GM18519 (cell line): ENCODE data around the gene IRF2BP2.

Experiments
- ATAC-seq: cut with Tn5 transposase; IDR thresholded peaks from one replicate; pipeline ENCODE4 v1.9.1; 2021; ENCODE audit warnings: mild to moderate bottlenecking, moderate library complexity; ENCODE audit not compliant: unreplicated experiment, low FRiP score

Gene IRF2BP2

GRCh38 chr1:234614081-234614489 is 4.1 kb upstream of the IRF2BP2 start:
- ATAC-seq, result no peak

- ATAC-seq, result no peak
Observed at GRCh38 chr1:234613128-234613875, 3.3 kb upstream of the IRF2BP2 start.

- peak; percentile 30 for ATAC-seq
Observed at GRCh38 chr1:234612352-234613127, 2.6 kb upstream of the IRF2BP2 start.

DNA sequence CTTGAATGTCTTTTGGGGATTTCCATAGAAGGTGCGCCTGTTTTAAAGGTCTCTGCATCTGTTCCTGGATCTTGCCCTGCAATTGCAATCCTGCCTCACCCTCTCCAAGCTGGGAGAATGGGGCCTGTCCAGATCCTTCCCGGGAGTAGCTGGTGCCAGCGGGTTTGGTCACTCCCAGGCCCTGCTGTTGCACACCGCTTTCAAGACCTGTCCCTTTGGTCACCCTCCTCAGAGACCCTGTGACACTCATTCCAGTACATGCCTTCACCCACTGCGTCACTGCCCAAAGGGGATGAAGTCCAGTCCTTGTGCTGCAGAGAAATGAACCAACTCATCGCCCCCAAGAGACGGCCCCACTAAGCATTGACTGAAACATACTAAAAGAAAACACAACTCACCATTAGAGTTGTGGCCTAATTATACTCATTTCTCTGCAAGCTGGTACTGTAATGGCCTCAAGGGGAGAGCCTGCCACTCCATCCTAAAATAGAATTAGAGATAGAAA is 1.9 kb upstream of the IRF2BP2 start:
- ATAC-seq, result no peak

DNA sequence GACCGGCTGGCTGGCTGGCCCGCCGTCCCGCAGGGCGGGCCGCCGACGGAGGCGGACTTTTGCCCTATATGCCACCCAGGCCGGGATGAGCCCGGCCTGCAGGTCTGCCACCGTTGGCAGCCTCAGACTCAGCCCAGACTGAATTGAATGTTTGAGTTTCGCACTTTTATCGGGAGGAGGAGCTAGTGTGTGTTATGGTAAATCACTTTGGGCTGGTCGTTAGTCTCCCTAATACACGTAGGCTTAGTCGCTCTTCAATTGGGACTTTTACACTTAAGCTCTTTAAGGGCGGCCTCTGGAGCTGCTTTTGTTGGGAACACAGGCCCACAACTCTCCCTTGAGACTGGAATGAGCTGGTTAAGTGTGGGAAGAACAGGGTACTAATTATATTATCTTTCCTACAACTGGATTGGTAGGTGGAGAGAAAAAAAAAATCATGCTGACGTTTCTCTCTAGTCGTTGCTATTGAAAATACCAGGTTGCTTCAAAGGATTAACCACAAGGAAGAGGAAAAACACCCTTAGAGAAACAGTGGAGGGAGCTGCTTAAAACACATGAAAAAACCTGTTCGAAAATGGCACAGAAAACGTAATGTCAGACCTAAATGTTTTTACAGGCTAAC is 1.4 kb upstream of the IRF2BP2 start:
- peak; percentile 7 for ATAC-seq

- peak; percentile 45 for ATAC-seq
Observed at GRCh38 chr1:234610666-234611224, 767 bp upstream of the IRF2BP2 start.

GRCh38 chr1:234609691-234610042 is 311 bp downstream of the IRF2BP2 start:
- ATAC-seq, result no peak

DNA sequence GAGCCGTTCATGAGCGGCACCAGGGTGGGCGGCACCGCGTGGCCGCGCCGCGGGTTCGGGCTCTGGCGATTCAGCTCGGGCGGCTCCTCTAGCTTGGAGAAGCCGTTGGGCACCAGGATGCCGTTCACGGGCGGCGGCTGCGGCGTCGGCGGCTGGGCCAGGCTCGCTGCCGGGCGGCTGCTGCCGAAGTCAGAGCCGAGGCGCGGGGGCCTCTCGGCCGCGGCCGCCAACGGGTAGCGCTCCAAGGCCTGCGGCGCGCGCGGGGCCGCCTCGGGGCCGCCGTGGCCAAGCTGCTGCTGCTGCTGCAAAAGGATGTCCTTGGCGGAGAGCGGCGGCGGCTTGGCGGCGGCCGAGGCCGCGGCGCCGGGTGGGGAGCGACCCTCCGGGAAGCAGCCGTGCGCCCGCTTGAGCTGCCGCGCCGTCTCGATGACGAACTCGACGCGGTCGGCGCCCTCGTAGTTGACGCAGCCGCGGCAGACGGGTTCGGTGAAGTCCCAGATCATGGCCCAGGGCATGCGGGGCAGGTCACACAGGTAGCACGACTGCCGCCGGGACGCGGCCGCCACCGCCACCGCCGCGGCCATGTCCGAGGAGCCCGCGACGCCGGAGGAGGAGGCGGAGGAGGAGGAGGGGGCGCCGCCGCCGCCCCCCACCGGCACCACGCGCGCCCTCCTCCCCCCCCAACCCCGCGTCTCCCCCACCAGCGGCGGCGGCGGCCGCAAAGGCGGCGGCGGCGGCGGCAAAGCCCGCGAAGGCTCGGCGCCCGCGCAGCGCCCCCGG is 877 bp downstream of the IRF2BP2 start:
- ATAC-seq, result no peak

DNA sequence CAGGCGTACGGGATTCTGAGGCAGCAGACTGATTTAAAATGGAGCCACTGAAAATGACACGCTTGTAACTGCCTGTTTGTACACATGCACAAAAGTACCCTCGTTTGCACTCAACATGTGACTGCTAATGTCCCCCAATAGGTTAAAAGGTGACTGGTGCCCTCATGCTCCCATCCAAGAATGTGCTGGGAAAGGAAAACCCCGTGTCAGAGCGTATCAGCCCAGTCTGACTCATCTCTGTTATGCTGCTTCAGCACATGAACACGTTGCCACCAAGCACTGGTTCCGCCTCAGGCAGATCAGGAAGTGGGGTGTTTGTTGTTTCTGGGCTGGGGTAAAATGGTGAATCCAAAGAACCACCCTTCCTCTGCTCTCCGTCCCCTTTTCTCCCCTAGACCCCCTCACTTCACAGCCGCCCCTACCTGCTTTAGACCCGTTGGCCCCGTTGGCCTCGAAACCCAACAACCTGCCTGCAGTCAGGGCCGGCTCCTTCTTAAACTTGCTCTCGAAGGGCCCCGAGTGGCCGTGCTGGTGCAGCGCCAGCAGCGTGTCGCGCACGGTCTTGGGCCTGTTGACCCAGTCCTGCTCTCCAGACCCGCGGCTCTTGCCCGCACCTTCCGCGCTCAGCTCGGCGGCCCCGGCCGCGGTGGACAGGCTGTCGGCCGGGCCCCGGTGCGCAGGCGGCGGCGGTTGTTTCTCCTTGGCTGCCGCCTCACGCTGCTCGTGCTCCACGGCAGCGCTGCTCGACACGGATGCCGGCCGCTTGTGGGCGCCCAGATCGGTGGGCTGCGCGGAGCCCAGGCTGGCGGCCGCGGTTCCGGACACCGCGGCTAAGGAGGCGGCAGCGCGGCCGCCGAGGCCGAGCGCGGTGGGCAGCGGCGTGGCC is 1.7 kb downstream of the IRF2BP2 start:
- ATAC-seq, result no peak

DNA sequence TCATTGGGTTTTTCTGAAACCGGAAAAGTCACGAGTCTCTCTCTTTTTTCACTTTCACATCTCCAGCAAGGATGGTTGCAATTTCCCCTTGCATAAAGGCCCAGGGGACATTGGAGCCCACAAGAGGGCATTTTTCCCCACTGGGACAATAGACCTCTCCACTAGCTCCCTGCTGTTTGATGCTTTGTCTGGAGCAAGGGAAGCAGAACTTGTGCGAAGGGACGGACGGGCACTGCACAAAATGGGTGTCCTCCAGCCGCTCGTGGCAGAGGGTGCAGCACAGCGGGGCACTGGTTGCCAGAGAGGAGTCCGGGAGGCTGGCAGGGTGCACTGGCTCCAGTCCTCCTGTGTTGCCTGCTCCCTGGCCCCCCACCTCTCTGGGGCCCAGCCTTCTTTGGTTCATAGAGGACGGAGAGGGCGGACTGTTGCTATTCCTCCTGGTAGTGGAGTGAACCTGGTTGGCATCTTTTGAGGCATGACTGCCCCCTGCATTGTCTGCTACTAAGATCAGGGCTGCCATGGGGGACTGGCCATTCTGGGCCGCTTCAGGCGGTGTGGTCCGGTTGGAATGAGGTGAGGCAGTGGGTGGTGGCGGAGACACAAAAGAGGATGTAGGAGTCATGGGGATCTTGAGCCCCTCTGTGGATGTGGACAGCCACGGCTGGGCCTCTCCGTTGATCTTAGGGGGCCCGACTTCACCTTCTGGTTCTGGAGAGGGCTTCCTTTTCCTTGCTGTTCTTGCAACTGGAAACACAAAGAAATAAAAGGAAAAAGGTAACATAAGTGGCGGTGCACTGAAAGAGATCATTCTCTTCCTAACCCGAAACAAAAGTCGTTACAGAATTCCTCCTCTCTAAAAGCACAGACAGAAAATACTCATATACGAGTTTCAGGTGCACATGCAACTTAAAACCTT is 2.6 kb downstream of the IRF2BP2 start:
- no peak for ATAC-seq

- no peak for ATAC-seq
Observed at GRCh38 chr1:234606784-234607108, 3.2 kb downstream of the IRF2BP2 start.

GRCh38 chr1:234605983-234606783 is 3.8 kb downstream of the IRF2BP2 start:
- ATAC-seq, result no peak

GRCh38 chr1:234605399-234605982 is 4.5 kb downstream of the IRF2BP2 start:
- ATAC-seq, result no peak

- no peak for ATAC-seq
Observed at GRCh38 chr1:234604495-234605398, 5.2 kb downstream of the IRF2BP2 start.

- no peak for ATAC-seq
Observed at GRCh38 chr1:234603221-234604204, 6.5 kb downstream of the IRF2BP2 start.
